T-helper 2 cell treated with Interferon-gamma antibody and Interleukin-4, amounts not matched to agents 5 μg/mL and 100 μg/mL, for 36 hours (primary cell): Measurements from ENCODE around the gene FBXO42.

ENCODE experiments used
- DNase-seq: peaks from one replicate; pipeline ENCODE4 v3.0.0; 2021; ENCODE audit warnings: low spot score
- H3K27ac Mint-ChIP-seq: one replicate; pipeline ENCODE4 v1.8.0; 2021; ENCODE audit warnings: mild to moderate bottlenecking, mixed read lengths
- H3K27me3 Mint-ChIP-seq: one replicate; pipeline ENCODE4 v1.8.0; 2021; ENCODE audit warnings: low read depth, mixed read lengths
- H3K36me3 Mint-ChIP-seq: one replicate; pipeline ENCODE4 v1.8.0; 2021; ENCODE audit warnings: low read depth, mixed read lengths
- H3K4me1 Mint-ChIP-seq: one replicate; pipeline ENCODE4 v1.8.0; 2021; ENCODE audit warnings: low read depth, mixed read lengths
- H3K4me3 Mint-ChIP-seq: one replicate; pipeline ENCODE4 v1.8.0; 2022; ENCODE audit warnings: mild to moderate bottlenecking, moderate library complexity, mixed read lengths
- H3K9me3 Mint-ChIP-seq: one replicate; pipeline ENCODE4 v1.8.0; 2021; ENCODE audit warnings: mixed read lengths

Gene FBXO42

DNA sequence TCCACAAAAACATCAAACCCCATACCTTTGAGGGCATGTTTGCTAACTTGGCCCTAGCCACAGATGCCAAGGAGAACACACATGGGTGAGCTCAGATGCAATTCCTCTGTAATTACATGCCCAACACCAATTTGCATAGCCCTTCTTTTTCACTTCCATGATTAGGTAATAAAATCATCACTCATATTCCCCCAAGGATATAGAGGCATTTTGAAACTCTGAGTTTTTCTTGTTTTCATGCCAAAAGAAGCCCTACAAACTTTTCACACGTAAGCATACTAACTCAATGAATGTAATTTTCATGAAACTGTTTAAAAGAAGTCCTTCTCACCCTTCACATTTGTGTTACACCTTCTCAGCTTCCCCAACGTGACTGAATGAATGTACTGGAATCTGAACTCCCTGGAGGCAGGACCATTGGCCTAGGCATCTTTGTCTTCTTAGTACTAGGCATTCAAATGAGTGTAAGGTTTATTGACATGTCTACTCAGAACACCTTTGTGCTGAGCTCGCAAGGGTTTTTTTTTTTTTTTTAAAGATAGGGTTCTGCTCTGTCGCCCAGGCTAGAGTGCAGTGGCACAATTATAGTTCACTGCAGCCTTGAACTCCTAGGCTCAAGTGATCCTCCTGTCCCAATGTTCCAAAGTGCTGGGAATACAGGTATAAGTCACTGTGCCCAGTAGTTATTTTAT, 31.0 kb downstream of the FBXO42 start:
- Mint-ChIP-seq H3K9me3 (no peaks in the 10 kb centered on the region), H3K27ac (no peak overlapping the region), H3K27me3 (no peaks in the 10 kb centered on the region), H3K4me1 (no peaks in the 10 kb centered on the region), H3K4me3 (no peak overlapping the region), H3K36me3 (peaks cover 2% of the 10 kb centered on the region)
- no peak for DNase-seq

DNA sequence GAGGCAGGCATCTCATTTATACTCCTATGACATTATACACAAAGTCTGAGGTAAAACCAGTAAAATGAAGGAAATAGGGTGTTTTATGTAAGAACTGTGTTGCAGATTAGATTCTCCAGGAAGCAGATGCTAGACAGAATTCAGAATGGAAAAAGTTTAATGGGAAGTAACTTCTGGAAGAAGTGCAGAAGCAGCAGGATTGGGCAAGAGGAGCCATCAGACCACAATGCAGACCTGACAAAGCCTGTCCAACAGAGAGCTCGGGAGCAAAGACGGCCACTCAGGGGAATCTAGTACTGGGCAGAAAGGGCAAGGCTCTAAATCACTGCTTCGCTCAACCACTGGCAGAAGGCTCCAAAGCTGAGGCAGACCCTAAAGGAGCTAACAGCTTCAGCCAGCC, 33.7 kb downstream of the FBXO42 start:
- Mint-ChIP-seq H3K36me3 (peaks cover 11% of the 10 kb centered on the region), H3K9me3 (no peaks in the 10 kb centered on the region), H3K27me3 (no peaks in the 10 kb centered on the region), H3K27ac (no peak overlapping the region), H3K4me1 (no peaks in the 10 kb centered on the region), H3K4me3 (no peak overlapping the region)
- DNase-seq: no peak

DNA sequence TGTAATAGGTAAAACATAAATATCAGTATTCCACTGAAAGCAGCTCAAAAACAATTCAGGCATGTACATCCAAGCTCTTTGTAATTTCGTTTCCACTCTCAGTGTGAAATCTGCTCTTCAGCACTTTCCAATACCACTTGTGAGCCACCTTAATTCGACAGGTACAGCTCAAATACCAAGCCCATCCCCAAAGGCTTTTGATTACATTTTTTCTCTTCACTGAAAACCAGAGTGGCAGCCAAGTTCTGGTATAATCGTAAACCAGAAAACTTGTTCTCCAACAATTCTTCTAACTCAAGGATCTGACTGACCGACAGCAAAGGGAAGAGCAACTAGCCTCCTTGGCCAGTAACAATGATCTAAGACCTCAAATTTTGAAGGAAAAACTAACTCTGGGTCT, 36.8 kb downstream of the FBXO42 start:
- Mint-ChIP-seq H3K36me3 (peaks cover 16% of the 10 kb centered on the region), H3K4me1 (no peaks in the 10 kb centered on the region), H3K27ac (no peak overlapping the region), H3K4me3 (no peak overlapping the region), H3K9me3 (no peaks in the 10 kb centered on the region), H3K27me3 (no peaks in the 10 kb centered on the region)
- DNase-seq: no peak

DNA sequence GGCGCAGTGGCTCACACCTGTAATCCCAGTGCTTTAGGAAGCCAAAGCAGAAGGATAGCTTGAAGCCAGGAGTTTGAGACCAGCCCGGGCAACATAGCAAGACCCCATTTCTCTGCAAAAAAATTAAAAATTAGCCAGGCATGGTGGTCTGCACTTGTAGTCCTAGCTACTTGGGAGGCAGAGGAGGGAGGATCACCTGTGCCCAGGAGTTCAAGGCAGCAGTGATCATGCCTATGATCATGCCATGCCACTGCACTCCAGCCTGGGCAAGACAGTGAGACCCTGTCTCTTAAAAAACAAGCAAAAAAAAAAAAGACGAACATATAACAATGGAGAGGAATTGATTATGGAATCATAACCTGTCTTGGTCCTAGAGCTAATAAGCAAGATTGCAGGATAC, 45.1 kb downstream of the FBXO42 start:
- Mint-ChIP-seq H3K27me3 (no peaks in the 10 kb centered on the region), H3K27ac (no peak overlapping the region), H3K4me1 (peaks cover 2% of the 10 kb centered on the region), H3K4me3 (no peak overlapping the region), H3K9me3 (no peaks in the 10 kb centered on the region), H3K36me3 (peaks cover 33% of the 10 kb centered on the region)
- no peak for DNase-seq

DNA sequence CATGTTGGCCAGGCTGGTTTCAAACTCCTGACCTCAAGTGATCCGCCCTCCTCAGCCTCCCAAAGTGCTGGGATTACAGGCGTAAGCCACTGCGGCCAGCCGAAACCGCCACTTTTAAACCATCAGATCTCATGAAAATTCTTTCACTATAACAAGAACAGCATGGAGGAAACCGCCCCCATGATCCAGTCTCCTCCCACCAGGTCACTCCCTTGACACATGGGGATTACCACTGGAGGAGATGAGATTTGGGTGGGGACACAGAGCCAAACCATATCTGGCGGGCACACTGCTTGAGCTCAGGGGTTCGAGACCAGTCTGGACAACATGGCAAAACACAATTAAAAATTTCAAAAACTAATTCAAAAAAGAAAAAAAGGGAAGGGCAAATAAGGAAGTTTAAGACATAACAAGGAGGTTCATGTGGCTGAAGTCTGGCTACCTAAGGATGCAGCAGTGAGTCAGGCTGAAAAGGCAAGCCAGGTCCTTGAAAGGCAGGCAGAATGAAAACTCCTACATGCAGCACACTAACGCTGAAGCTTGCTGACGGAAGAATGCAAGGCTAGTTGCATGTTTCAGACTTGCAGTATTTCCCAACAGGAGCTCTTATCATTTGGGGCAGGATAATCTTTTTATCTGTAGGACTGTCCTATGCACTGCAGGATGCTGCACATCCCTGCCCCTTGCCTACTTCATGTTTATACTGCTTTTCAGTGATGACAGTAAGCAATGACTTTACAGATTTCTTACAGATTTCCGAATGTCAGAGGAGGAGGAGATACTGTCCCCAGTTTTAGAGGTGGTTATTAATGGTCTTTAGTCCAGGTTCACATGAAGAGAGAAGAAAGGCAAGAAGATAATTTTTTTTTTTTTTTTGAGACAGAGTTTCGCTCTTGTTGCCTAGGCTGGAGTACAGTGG, 49.3 kb downstream of the FBXO42 start:
- DNase-seq: no peak
- Mint-ChIP-seq H3K4me1 (peaks cover 4% of the 10 kb centered on the region), H3K27me3 (no peaks in the 10 kb centered on the region), H3K36me3 (peaks cover 28% of the 10 kb centered on the region), H3K9me3 (no peaks in the 10 kb centered on the region), H3K27ac (no peak overlapping the region), H3K4me3 (no peak overlapping the region)

DNA sequence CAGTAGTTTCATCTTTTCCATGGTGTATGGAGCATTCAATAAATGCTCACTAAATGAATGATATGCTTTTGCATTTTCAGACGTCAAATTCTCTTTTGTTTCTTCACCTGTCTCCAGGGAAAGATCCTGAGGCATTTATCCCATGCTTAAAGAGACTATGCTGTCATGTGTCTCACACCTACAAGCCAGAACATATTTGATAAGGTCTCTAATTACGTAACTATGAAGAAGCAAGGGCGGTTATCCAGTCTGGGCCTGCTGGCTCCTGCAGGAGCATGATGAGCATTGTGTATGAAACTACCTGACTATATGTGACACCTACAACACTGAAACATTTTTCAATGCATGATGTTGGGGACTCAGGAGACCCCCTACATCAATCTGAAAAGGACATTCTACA, 51.8 kb downstream of the FBXO42 start:
- H3K27me3 Mint-ChIP-seq: no peaks in the 10 kb centered on the region
- H3K4me1 Mint-ChIP-seq: peaks cover 4% of the 10 kb centered on the region
- H3K4me3 Mint-ChIP-seq: no peak overlapping the region
- H3K36me3 Mint-ChIP-seq: peaks cover 29% of the 10 kb centered on the region
- H3K9me3 Mint-ChIP-seq: no peaks in the 10 kb centered on the region
- DNase-seq: no peak
- H3K27ac Mint-ChIP-seq: no peak overlapping the region

DNA sequence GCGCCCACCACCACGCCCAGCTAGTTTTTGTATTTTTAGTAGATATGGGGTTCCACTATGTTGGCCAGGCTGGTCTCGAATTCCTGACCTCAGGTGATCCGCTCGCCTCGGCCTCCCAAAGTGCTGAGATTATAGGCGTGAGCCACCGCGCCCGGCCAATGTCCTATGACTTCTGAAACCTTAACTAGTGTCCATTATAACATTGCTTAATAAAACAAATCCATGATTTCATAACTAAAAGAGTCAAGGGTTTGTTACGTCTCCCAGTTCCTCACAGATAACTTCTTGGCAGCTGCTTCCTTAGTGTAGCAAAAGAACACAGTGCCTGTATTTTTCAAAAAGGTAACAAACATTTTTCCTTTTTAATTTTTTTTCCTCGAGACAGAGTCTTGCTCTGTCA, 53.6 kb downstream of the FBXO42 start:
- H3K9me3 Mint-ChIP-seq: no peaks in the 10 kb centered on the region
- peaks cover 36% of the 10 kb centered on the region for H3K36me3 Mint-ChIP-seq
- H3K4me1 Mint-ChIP-seq: peaks cover 4% of the 10 kb centered on the region
- no peak overlapping the region for H3K4me3 Mint-ChIP-seq
- H3K27me3 Mint-ChIP-seq: no peaks in the 10 kb centered on the region
- H3K27ac Mint-ChIP-seq: no peak overlapping the region
- DNase-seq: no peak

DNA sequence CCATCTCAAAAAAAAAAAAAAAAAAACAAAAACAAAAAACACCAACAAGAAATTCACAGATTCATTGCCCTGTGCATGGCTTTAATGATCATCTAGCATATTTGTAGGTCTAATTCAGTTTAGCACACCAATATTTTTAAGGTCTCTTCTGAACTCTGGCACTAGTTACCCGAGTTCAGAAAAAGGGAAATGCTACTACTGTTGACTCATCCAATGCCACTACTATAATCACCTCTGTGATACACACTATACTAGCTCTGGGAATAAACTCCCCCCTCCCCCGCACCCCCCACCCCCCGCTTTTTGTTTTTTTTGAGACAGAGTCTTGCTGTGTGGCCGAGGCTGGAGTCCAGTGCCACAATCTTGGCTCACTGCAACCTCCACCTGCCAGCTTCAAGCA, 55.6 kb downstream of the FBXO42 start:
- Mint-ChIP-seq H3K4me3 (no peak overlapping the region), H3K4me1 (no peaks in the 10 kb centered on the region), H3K9me3 (no peaks in the 10 kb centered on the region), H3K27ac (no peak overlapping the region), H3K27me3 (no peaks in the 10 kb centered on the region), H3K36me3 (peaks cover 22% of the 10 kb centered on the region)
- DNase-seq: no peak

DNA sequence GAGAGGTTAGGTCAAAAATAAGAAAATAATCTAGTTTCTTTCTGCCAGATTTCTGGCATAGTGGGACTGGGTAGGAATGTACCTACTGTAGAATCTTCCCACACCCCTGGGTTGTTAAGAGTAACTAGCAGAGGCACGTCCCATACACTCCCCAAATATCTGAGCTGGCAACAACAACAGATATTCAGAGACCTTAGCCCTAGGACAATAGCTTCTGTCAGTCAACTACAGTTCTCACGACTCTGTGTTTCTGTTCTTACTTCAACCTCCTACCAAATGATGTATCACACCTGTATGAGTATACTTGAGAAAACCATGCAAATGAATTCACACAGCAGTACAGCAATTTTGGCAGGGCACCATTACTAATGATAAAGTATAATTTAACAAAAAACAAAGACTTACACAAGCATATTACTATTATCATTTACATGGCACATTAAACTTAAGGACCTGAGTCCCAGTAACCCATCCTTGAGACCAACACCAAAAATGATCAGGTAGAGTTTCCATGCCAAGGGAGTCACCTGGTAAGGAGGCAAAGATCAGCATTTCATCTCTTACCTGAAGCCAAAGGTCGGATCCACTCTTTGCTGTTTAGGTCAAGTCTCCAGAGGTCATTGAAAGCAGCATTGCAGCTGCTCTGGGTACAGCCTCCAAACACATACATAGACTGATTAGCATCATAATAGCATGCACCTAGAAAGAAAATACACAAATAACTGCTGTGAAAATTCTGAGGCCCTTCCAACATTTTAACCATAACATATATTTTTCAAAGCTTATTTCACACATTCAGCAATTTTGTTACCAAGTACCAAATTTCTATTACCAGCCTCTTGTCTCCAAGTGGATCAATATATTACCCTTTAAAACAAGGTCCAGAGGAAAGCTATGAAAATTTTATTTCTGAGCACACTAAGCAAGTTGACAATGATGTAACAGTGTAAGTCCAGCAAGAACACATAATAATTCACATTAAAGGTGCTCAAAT, 57.8 kb downstream of the FBXO42 start:
- Mint-ChIP-seq H3K27ac (no peak overlapping the region), H3K9me3 (no peaks in the 10 kb centered on the region), H3K4me1 (no peaks in the 10 kb centered on the region), H3K36me3 (peaks cover 22% of the 10 kb centered on the region), H3K4me3 (no peak overlapping the region), H3K27me3 (no peaks in the 10 kb centered on the region)
- DNase-seq: no peak

DNA sequence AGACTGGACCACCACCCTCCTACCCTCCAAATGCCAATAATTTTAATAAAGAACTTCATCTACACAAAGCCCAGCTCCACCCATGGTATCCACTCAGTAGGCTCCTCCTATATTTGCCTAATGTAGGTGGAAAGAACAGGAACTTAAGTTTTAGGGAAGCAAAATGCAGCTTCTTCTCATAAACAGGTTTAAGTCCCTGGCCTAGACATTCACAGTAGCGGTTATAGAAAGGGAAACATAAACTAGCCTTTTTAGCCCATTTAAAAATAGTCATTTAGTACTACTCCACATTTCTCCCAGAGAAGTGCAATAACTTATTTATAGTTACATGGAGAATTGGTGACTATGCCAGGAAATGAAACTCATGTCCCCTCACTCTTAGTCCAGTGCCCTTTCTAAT, 58.7 kb downstream of the FBXO42 start:
- Mint-ChIP-seq H3K9me3 (no peaks in the 10 kb centered on the region), H3K27me3 (no peaks in the 10 kb centered on the region), H3K36me3 (peaks cover 25% of the 10 kb centered on the region), H3K27ac (no peak overlapping the region), H3K4me3 (no peak overlapping the region), H3K4me1 (no peaks in the 10 kb centered on the region)
- DNase-seq: no peak

DNA sequence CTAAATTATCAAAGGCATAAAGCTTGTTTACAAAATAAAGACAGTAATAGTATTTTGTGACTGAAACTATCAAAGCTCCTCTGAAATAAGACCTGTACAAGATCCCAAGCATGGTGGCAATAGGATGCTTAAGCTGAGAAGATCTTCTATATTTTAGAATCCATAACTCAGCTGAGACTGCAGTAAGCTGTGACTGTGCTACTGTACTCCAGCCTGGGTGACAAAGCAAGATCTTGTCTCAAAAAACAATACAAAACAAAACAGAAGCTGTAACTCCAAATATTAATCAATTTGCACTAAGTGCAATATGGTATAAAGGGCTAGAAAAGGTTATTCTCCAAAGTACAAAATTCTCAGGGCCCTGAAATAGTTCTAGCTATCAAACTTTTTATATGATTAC, 59.5 kb downstream of the FBXO42 start:
- H3K4me1 Mint-ChIP-seq: no peaks in the 10 kb centered on the region
- no peaks in the 10 kb centered on the region for H3K9me3 Mint-ChIP-seq
- no peak overlapping the region for H3K4me3 Mint-ChIP-seq
- DNase-seq: no peak
- peaks cover 23% of the 10 kb centered on the region for H3K36me3 Mint-ChIP-seq
- no peak overlapping the region for H3K27ac Mint-ChIP-seq
- H3K27me3 Mint-ChIP-seq: no peaks in the 10 kb centered on the region

DNA sequence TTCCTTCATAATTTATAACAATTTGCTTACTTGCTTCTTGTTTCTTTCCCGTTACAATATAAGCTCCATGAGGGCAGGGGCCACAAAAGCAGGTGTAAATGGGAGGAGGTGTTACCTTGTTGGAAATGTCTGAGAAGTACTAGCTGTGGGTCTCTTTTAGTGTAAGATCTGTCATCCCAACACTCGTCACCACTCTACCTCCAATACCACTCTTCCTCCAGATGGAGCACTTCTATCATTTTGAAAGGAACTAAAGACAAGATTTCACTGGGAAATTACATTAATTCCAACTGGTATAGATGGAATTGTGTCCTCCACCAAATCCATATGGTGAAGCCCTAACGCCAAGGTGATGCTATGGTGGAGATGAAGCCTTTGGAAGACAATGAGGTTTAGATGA, 62.3 kb downstream of the FBXO42 start:
- Mint-ChIP-seq H3K4me1 (no peaks in the 10 kb centered on the region), H3K4me3 (no peak overlapping the region), H3K27me3 (no peaks in the 10 kb centered on the region), H3K36me3 (peaks cover 14% of the 10 kb centered on the region), H3K9me3 (no peaks in the 10 kb centered on the region), H3K27ac (no peak overlapping the region)
- no peak for DNase-seq

DNA sequence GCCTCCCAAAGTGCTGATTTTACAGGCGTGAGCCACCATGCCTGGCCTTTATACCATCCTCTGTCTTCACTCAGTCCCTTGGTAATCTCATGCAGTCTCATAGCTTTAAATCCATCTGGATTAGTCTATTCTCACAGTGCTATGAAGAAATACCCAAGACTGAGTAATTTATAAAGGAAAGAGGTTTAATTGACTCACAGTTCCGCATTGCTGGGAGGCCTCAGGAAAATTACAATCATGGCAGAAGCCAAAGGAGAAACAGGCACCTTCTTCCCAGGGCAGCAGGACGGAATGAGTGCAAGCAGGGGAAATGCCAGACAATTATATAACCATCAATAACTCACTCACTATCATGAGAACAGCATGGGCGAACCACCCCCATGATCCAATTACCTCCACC, 66.2 kb downstream of the FBXO42 start:
- no peaks in the 10 kb centered on the region for H3K9me3 Mint-ChIP-seq
- peaks cover 10% of the 10 kb centered on the region for H3K36me3 Mint-ChIP-seq
- DNase-seq: no peak
- no peak overlapping the region for H3K27ac Mint-ChIP-seq
- peaks cover 3% of the 10 kb centered on the region for H3K4me1 Mint-ChIP-seq
- no peaks in the 10 kb centered on the region for H3K27me3 Mint-ChIP-seq
- H3K4me3 Mint-ChIP-seq: no peak overlapping the region

DNA sequence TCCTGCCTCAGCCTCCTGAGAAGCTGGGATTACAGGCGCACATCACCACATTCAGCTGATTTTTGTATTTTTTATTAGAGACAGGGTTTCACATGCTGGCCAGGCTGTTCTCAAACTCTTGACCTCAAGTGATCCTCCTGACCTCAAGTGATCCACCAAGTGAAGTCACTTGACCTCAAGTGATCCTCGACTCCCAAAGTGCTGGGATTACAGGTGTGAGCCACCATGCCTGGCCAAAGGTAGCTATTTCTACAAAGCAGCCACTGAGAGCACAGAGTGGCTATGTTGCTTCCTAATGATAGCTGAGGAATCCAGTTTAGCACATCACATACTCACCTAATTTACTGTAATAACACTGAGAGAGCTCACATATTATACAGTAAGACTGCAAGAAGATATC, 70.5 kb downstream of the FBXO42 start:
- Mint-ChIP-seq H3K4me3 (no peak overlapping the region), H3K27me3 (no peaks in the 10 kb centered on the region), H3K4me1 (peaks cover 8% of the 10 kb centered on the region), H3K27ac (no peak overlapping the region), H3K9me3 (no peaks in the 10 kb centered on the region), H3K36me3 (peaks cover 5% of the 10 kb centered on the region)
- no peak for DNase-seq
